Uterus (tissue), 2 donors: ENCODE results near the gene COL5A2.

ENCODE experiments used
- CTCF ChIP-seq, 4 experiments: fragments of 200-600 bp in 2 of 4; fragments of 450-650 bp in 2 of 4; sonication (generic) in 2 of 4; IDR thresholded peaks; one replicate each; pipeline ENCODE4 v1.5.1; 2016 to 2019; ENCODE audit warnings: antibody characterized with exemption in 4 of 4, mild to moderate bottlenecking in 2 of 4, moderate library complexity in 1 of 4
- POLR2A ChIP-seq, 2 donors: fragments of 450-650 bp; IDR thresholded peaks; one replicate each; pipeline ENCODE4 v1.6.1; 2016; ENCODE audit warnings: antibody characterized with exemption in 2 of 2, mild to moderate bottlenecking in 1 of 2, moderate library complexity in 1 of 2

- TF ChIP-seq CTCF (IDR thresholded peaks at IDR 0.05) (no peak), POLR2A (IDR thresholded peaks at IDR 0.05) (no peak)
Observed at GRCh38 chr2:189208254-189208653, 28.7 kb upstream of the COL5A2 start.
